GM20431 (cell line): ENCODE measurements around the gene PTPRN2.
"Not testable (repeated sequence)": the region's sequence is repeated elsewhere in the genome, so short reads cannot be mapped to it uniquely, and the experiment has no call there.

Source experiments
- in situ Hi-C: fragments of 300-500 bp; cut with MseI, MboI; formaldehyde crosslinking; loops from one replicate; pipeline ENCODE4 v1.15.0; 2020; ENCODE audit warnings: low sequenced_read_pairs; ENCODE audit not compliant: unreplicated experiment

Gene PTPRN2

DNA sequence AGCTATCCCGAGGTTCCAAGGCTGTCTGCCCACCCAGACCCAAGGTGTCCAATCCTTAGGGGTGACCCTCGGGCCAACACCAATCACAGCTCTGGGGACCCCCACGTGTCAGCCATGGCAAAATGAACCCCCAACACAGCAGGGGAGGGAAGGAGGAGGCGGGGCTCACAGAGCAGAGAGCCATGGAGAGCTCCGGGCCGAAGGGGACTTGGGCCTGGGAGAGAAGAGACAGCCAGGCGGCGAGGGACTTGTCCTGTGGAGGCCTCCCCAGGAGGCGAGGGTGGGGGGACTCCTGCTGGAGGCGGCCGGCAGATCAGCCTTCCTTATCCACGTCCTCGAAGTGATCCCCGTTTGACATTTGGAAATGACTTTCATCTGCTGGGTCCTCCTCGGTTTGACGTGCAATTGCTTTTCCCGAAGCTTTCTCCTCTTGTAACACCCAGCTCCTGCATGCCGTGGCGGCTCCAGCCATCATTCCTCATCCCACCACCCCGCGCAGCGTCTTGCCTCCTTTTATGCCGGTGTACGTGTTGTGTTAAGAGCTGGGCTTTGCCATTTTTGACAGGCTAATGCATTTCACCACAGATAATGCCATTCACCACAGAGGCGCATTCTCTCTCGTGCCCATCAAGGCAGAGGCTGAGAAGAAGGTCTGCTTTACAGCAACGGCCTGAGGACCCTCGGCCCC, 913.5 kb downstream of the PTPRN2 start:
- in situ Hi-C loops = no loop called here

DNA sequence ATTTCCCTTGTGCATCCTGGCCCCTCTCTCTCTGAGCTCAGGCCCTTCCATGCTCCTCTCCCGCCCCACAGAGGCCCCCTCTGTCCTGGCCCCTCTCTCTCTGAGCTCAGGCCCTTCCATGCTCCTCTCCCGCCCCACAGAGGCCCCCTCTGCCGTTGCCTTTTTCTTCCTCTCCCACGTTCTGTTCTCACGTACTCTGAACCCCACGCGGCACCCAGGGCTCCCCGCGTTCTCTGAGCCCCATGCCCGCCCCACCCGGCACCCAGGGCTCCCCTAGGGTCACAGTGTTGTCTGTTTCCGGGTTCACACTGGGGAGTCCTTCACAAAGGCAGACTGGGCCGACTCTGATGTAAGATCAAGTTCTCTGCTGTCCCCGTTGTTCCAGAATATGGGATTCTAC, 914.0 kb downstream of the PTPRN2 start:
- in situ Hi-C loops = no loop called here

GRCh38 chr7:157671358-157672255, 916.0 kb downstream of the PTPRN2 start:
- in situ Hi-C loops = no loop called here

DNA sequence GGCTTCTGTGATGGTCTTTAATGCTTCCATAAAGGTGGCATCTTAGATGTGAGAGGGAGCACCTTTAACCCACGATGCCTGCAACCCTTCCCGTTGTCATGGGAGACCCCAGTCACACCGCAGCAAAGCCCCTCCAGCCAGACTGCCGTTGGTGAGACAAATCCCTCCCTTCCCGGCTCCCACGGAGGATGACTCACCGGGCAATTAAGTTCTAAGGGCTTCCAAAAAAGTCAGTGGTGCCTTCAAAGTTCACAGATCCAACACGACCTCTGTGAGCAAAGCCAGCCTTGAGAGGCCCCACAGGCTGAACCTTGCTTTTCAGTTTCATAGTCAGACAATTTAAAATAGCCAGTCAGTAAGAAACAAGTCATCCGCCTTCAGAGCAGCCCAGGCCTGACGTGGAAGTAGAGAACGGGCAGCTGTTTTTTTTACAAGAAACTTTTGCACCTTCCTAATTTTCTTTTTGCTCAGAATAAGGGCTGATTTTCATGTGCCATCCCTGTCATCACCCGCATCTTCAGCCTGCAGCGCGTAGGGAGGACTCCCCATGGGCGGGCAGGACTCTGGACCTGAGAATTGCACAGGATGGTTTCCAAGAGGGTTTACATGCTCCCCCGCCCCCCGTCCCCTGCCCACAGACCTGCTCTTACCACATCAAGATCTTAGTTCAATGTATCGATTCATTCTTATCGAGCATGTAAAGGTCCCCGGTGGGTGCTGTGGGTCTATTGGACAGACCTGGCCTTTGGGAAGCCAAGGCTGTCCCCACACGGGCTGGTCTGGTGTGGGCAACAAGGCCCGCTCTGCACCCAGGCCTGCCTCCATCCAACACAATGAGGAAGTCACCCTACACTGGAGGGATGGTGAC, 916.9 kb downstream of the PTPRN2 start:
- in situ Hi-C loops = no loop called here

GRCh38 chr7:157669768-157670351, 917.8 kb downstream of the PTPRN2 start:
- in situ Hi-C loops = no loop called here

DNA sequence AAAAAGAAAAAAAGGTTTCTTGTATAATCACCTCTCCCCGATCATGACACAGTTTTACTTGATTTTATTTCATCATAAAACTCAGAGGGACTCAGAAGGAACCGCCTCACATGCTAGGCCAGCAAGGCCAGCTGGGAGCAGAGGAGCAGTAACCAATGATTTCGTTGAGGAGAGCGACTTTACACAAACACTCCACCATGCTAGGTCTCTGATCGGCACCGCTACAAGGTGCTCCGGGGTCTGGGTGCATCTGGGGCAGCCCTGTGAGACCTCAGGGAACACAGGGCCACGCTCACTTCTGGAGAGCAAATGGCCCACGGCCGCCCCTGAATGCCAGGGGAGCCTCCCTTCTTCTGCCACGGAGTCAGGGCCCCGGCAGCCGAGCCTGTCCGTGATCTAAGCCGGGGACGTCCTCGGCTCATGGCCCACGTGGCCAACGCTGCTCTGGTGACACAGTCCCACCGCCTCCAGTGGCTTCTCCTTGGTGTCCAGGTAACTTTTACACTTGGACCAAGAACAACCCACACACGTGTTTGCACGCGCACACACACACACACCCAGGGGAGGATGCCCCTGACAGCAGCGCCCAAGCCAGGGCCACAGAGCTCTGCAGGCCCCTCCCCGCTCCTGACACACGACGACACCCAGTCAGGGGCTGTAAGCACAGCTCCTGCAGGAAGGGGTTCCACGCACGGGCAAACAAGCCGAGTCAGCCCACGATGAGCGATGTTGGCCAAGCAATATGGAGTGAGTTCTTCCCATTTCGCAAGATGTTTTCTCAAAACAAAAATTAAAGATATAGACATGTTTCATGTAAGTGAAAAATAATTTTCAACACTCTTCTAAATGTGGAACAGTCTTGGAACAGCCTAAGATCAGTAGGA, 918.5 kb downstream of the PTPRN2 start:
- in situ Hi-C loops = no loop called here

DNA sequence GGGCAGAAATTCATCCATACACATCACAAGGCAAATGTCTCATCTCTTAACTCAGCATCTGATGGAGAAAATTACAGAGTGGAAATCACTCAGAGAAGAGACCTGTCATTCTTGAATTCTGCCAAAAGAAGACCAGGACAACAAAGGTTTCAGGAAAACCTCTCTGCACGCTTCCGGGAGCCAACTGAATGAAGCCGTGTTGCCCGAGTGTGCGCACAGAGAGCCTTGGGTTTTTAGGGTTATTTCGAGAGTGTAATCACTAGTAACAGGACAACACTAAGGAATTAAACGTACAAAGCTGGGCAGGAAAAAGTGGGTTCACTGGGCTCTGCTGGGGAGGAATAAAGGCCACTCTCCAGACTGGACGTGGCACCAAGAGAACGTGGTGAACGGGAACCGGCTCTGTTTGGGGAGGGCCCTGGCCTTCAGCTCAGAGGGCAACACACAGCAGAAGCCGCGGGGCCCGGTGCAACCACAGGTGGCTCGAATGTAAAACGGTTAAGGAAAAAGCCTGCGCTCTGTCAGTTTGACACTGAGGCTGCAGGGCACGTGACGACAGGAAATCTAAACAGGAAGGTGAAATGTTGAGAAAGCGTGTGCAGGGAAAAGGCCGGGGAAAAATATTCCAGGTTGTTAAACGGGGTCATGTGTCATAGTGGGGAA, 919.3 kb downstream of the PTPRN2 start:
- in situ Hi-C loops = no loop called here

DNA sequence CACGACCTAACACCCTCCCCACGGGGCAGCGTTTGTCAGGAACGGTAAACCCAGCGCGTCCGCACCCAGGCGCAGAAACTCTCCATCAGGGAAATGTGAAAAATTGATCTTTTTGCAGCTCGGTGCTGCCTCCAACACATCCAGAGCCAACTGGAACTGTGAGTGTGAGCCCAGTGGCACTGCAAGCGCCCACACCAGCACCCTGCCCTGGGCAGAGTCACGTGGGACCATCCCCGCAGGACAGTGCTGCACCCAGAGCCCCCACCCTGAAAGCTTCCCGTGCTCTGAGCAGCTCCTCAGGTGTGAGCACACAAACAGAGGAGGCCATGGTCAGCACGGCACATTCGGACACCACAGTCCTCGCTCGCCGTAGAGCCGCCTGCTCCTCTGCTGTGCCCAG, 919.9 kb downstream of the PTPRN2 start:
- in situ Hi-C loops = no loop called here

DNA sequence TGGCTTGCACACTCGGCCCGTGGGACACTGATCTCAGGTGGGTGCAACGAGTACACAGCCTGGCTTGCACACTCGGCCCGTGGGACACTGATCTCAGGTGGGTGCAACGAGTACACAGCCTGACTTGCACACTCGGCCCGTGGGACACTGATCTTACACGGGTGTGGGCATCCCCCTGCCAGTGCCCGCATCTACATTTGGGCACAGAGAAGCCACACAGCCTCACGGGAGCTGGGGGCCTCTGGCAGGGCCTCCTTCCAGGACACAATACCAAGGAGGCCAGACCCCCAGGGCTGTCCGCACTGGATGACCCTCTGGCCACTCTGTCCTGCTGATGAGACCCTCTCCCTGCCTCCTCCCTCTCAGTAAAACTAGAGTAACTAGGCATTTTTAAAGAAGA, 920.4 kb downstream of the PTPRN2 start:
- in situ Hi-C loops = no loop called here

GRCh38 chr7:157666530-157667040, 921.0 kb downstream of the PTPRN2 start:
- in situ Hi-C loops = no loop called here

- in situ Hi-C loops = not testable (repeated sequence)
Observed at GRCh38 chr7:157665634-157665988, 922.0 kb downstream of the PTPRN2 start.

DNA sequence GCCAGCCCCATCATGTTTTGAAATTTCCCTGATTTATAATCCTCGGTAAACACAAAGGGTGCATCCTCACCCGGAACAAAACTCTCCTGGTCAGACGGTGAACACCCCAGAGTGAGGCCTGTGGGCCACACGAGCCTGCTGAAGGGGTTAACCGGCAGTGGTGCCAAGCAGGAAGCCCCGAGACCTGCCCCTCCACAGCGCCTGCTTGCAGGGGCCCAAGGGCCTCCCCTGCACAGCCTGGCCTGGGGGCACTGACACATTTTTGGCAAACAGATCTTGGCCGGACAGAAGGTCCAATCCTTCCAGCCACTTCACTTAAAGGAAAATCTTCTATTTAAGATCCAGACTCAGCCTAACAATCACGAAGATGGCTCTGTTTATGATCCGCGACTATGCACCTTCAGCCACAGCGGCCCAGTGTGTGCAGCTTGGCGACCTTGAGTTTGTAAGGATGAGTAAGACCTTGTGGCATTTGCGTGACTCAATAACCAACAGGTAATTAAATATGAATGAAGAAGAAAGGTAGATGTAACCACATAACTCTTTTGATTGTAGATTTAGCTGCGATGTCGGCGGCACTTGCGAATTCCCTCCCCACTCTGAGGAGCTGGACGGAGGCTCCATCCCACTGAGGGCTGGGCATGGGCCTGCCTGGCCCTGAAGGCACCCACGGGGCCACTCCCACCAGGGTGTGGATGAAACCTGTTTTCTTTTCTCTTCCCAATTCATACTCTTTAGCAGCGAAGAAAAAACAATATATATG, 922.6 kb downstream of the PTPRN2 start:
- in situ Hi-C loops = no loop called here

- in situ Hi-C loops = no loop called here
Observed at GRCh38 chr7:157664034-157664433, 923.6 kb downstream of the PTPRN2 start.

- in situ Hi-C loops = no loop called here
Observed at GRCh38 chr7:157662981-157663716, 924.5 kb downstream of the PTPRN2 start.

DNA sequence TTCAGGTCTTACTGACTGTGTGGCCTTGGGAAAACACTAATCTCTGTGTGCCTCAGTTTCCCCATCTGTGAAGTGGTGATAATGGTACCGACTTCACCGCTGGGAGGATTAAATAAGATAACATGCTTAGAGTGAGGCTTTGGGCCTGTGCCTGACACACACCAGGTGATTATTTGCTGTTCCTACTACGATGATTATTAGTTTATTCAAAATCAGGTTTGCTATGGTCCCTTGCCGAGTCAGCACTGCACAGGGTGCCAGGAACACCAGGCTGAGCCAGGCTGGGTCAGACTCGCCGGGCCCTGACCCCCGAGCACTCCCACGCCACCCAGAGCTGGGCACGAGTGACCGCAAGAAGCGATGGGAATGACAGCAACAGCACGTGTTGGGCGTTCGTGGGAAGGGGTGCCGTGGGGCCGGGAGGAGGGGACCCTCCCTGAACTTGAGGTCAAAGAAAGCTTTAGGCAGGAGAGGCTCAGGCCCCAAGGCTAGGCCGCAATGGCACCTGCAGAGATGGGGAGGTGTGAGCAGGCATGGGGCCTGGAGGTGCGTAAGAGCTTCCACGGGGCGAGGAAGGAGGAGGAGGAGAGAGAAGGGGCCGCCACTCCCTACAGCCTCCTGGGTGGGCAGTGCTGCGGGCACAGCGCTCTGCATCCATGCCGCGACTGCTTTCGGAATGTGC, 925.4 kb downstream of the PTPRN2 start:
- in situ Hi-C loops = no loop called here

DNA sequence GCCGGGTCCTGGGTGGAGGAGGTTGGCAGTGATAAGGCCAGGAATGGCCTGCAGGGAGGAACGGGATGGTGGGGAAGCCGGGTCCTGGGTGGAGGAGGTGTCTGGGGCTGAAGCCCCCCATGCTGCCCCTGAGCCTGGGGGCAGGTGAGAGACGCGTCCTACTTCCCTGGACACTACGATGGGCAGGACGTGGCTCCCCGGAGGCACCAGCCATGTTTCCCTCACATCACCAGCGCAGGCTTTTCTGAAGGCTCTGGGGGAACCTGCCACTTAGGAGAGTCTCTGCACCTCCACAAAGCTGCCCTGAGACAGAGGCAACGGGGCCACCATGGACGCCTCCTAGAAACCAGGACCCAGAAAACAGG, 926.0 kb downstream of the PTPRN2 start:
- in situ Hi-C loops = no loop called here
